Skin of body (tissue), 2 donors: ENCODE results near the gene MYL3. TPM values are rescaled to one million over a fixed set of nuclear protein-coding genes. Genes with fewer than 3 reads are reported as not detected.
A peak's percentile ranks its signal among the peaks of the same experiment; 100 is the strongest.

ENCODE experiments used
- DNase-seq: peaks from one replicate; lab custom pipeline; 2025; lab: John Stamatoyannopoulos, UW
- total RNA-seq: library from RNA; depleted of rRNA; stranded (reverse); fragments of >200 nt; gene quantifications from one replicate; pipeline ENCODE4 v1.2.3, GENCODE V29; 2014

The MYL3 gene
- total RNA-seq, 1 donor from 2014 or later: 23.7 TPM

DNA sequence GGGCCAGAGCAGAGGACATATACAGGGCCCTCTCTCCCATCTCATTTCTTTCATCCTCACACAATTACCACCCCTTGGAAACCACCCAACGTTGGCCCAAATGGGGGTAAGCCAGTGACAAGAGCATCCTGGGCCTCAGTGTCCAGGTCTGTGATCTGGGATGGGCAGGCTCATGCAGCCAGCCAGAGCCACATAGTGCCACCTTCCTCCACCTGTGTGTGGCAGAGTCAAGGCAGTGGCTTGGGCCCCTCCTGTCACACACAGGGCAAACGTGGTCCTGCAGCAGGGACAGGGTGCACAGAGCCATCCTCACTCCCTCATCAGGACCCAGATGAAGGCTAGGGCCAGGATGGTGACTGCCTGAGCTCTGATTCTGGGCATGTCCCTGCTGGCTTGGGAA lies 2.3 kb upstream of the MYL3 start:
- DNase-seq: no peak

DNA sequence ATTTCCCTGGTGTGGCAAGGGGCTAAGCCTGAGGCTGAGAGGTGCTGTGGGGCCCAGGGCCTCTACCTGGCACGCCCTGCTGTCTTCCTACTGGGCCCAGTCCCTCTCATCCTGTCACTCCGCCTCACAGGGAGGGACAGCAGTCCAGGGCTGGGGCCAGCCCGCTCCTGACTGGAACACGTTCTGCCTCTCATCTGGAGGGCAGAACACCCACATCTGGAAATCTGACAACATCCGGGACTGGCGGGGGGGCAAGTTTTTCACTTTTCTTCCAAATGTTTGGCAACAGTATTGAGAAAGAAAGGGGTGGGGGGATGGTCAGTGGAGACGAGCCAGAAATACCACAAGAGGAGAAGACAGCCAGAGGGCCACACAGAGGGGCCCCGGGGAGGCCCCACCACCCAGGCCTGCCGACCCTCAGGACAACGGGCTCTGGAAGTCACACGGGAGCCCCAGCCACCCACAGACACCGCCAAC lies 1.8 kb upstream of the MYL3 start:
- DNase-seq: peak; percentile 52

DNA sequence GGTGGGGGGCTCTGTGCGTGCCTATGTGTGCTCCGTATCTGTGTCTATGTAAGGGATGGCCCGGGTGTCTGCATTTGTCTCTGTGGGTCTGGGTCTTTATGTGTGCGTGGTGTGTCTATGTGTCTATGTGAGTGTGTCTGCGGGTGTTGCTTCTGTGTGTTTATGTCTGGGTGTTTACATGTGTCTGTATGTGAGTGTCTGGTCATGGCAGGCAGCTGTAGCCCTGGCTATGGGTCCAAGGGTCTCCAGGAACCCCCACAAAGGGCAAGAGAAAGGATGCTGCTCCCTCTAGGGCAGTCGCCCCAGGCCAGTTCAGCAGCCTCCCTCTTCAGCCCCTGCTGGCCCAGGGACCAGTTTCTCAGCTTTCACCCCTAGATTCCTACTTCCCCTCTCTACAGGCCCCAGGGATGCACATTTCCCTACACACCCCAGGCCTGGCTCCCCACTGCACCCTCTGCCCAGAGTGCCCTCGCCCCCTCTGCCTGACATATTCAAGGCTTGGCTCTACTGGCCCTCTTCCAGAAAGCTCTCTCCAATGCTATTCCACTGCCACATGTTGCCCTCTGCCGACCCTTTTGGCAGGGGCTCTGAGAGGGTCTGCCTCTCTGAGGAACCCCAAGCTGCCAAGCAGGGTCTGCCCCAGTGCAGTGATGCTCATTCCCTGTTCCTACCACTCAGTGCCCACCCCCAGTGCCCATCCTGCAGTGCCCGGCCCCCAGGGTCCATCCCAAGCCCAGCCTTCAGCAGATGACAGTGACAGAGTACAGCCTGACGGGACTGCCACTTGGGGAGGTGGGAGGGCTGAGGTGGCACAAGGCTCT lies 1.0 kb upstream of the MYL3 start:
- no peak for DNase-seq

DNA sequence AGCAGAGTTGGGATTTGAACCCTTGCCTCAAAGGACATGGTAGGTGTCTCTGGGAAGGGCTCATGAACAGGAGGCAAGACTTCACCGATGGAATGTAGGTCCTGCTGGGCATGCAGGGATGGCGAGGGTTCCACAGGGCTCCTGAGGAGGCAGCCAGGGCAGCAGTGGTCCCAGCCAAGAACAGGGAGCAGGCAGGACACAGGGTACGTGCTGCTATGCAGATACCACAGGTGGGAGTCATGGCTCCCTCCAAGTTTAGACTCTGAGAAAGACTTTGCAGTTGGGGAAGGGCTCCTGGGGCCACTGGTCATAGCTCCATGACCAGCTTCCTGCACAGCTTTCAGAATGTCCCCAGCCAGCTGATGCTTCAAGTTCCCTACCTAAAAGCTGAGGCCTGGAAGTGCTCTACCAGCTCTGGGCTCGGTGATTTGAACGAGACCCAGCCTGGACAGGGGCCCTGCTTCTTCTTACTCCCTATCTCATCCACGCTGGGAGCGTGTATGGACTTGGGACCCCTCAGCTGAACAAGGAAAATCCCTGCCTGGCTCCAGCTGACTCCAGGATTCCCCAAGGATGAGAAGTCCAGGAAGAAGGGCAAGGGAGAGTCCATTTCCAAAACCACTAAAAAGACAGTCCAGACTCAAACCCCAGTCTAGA lies 747 bp downstream of the MYL3 start:
- DNase-seq: no peak

DNA sequence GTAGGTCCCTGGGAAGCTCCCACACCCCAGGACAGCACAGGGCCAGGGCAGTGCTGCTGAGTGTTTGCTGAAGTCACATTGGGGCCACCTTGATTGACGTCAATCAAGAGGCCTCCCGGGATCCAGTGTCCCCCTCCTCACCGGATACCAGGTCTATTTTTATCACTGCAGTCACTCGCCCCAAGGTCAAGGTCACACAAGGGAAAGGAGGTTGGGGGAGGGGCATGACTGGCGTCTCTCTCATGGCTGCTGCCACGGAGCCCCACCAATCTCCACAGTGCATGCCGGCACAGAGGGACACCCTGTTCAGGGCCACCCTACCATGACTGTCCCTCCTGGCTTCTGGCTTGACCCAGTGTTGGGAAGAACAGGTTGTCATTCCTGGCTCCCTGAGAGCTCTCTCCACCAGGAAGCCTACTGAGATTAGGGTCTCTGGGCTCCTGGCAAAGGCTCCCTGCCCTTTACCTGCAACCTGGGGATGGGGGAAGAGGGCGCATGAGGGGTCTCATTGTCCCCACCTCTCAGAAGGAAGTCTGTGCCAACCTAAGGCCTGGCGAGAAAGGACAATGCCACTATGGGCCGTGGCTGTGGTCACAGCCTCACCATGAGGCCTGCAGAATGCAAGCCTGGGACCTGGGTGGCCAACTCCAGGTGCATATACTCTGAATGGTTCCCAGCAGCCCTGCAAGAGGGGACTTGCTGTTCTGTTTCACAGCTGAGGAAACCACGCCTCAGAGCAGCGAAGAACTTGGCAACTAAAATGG lies 1.5 kb downstream of the MYL3 start:
- no peak for DNase-seq

DNA sequence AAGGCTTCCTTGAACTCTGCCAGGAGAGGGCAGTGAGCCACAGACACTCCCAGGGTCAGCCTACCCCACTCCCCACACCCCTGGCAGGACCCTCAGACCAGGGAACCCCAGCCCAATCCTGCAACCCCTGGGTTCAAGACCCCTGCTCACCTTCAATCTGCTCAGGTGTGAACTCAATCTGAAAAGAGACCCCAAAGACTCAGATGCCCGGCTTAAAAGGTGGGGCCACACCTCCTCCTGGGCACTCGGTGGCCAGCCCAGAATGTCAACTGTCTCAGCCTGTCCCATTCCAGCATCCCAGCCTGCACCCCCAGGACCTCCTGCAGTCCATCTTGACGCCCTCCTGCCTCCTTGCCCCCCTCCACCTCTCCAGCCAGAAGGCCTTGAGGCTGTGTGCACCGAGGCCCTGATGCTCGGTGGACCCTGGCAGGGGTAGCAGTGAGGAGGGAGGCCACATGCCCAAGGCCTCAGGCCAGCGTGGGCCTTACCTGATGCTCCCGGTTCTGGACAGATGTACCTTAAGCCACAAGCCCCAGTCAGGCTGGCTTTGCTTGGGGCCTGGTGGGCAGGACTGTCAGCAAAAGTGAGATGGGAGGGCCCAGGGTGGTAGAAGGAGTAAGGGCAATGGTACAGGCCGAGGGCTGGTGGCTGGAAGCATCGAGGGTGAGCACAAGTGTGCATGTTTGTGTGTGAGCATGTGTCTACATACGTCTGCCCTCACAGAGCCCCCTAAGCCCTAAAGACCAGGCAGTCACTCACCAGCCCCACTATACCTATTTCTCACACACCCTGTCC lies 2.2 kb downstream of the MYL3 start:
- DNase-seq: no peak

DNA sequence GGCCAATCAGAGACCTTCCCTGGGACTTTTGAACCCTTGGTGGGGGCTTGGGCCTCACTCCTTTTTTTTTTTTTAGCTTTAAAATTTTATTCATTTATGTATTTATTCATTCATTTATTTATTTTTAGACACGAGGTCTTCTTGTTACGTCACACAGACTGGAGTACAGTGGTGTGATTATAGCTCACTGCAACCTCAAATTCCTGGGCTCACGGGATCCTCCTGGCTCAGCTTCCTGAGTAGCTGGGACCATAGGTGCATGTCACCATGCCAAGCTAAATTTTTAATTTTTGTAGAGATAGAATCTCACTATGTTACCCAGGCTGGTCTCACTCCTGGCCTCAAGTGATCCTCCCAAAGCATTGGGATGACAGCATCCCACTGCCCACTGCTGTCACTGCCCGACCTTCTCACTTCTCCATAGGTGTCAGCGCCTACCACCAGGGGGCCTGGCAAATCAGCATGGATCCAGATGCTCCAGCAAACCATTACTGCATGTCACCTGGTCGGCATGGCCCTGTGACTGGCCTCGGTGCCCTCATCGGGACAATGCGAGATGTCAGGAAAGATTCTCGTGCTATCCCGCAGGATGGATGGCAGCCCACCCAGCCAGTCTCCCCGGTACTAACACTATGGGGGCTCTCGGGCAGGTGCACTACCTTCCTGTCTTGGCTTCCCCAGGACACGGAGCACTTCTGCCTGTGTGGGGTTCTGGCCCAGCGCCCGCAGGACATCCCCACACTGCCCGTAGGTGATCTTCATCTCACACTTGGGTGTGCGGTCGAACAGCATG lies 3.0 kb downstream of the MYL3 start:
- DNase-seq: no peak

DNA sequence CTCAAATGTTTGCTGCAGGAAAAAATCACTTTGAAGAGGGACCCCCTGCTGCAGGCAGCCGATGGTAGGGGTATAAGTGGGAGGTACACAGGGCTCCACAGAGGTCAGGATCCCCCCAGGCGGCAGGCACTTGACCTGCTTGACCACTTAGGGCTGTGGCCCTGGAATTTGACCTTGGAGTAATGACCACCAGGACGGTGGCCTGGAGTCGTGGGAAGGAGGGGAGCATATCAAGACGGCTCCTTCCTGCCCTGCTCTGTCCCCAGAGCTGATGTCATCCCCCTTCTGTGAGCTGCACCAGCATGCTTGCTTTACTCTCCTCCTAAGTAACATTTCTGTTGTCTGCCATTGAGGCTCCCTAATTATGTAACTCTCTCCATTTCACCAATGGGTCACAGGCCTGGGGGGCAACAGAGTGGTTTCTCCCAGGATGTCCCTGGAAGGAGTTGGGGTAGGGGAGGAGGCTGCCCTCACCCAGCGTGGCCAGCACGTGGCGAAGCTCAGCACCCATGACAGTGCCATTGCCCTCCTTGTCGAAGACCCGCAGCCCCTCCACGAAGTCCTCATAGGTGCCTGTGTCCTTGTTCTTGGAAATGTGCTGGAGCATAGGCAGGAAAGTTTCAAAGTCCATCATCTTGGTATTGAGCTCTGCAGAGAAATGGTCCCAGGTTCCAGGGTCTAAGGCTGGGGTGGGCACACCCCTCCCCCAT lies 4.1 kb downstream of the MYL3 start:
- no peak for DNase-seq

DNA sequence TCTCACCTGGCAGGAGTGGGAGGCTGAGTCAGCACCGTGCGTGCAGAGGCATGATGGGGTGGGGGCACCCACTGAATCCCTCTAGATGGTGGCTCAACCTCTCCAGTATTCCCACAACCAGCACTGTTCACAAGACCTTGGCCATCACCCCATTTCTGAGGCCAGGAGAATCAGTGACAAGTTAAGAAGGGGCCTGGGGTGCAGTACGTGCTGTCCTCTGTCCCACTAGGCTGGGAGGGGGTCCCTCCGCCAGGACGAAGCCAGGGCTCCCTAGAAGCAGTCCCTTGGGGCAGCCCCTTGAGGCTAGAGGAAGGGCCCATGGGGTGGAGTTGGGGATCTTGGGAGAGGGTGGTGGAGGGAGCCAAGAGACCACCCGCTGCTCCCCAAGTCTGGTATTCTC lies 4.8 kb downstream of the MYL3 start:
- no peak for DNase-seq

DNA sequence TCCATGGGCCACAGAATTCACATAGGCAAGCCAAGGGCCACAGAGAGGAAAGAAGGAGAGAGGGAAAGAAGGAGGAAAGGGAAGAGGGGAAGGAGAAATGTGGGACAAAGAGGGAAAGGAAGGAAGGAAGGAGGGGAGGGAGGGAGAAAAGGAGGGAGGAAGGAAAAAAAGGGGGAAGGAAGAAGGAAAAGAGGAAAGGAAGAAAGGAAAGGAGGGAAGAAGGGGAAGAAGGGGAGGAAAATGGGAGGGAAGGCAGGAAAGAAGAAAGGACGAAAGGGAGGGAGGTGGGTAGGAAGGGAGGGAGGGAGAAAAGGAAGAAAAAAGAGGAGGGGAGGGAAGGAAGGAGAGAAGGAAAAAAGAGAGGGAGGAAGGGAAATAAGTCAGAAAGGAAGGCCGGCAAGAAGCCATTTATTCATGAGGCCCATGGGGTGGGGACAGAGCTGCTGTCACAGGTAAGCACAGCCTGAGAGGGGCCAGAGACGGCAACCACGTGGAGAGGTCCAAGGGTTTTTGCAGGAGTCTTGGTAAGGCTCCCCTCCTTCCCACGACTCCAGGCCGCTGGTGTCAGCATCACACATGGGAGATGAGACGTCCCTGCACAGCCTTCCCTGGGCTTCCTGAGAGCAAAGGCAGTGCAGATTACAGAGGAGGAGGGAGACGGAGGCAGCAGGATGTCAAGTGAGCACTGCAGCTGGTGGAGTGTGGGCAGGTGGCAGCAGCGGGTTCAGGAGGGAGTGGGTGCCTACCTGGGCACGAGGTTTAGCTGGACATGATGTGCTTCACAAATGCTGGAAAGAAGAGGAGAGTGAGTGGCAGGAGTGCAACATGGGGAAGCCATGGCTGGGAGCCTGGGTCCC lies 5.5 kb downstream of the MYL3 start:
- DNase-seq: no peak

DNA sequence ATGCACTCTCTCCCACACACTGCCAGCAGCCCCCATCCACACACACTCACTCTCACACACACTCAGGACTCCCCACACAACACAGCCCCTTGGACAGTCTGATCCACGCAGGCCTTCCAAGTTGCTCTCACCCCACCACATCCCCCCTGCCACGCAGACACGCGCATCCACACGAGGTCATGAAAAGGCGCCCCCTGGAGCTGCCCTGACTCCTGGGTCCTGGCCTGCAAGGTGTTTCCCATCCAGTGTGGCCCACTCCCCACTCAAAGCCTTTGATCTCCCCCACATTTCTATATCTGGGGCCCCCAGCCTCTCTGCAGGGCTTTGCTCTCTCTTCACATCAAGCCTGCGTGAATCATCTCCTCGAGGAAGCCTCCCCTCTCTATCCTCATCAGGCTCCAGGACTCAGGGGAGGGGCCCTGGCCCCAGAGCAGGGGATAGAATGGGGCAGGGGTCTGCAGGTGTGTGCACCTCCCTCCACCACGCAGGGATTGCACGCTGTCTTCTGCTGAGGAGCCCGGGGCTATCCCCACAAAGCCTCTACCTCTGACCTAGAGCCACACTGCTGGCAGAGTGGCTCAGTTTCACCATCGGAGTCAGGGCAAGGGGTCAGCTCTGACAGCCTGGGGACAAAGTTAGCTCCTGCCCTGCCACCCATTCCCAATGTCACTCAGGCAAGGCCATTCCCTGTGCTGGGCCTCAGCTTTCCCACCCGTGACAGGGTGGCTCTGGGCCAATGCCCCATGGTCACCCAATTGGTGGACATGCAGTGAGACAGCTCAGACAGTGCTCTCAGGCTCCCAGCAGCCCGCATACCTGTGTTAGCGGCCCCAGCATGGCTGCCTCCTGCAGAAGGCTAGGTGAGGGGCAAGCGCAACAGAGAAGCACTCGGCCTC lies 6.4 kb downstream of the MYL3 start:
- DNase-seq: no peak

DNA sequence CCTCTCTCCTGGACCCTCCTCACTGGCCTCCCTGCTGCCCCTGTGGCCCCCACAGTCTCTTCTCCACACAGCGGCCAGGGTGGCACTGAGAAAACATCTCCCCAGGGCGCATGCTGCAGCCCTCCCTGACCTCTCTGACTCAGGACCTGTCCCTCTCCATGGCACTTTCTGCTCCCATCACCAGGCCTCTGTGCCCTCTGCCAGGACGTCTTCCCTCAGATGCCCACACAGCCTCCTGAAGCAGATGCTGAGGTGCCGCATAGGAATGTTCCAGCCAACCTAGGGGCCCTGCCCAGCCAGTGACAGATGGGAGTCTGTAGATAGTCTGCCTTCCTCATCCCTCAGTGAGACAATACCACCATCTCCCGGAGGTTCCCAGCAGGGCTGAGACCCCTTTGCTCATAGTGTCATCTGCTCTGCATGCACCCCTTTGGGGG lies 8.7 kb downstream of the MYL3 start:
- no peak for DNase-seq

DNA sequence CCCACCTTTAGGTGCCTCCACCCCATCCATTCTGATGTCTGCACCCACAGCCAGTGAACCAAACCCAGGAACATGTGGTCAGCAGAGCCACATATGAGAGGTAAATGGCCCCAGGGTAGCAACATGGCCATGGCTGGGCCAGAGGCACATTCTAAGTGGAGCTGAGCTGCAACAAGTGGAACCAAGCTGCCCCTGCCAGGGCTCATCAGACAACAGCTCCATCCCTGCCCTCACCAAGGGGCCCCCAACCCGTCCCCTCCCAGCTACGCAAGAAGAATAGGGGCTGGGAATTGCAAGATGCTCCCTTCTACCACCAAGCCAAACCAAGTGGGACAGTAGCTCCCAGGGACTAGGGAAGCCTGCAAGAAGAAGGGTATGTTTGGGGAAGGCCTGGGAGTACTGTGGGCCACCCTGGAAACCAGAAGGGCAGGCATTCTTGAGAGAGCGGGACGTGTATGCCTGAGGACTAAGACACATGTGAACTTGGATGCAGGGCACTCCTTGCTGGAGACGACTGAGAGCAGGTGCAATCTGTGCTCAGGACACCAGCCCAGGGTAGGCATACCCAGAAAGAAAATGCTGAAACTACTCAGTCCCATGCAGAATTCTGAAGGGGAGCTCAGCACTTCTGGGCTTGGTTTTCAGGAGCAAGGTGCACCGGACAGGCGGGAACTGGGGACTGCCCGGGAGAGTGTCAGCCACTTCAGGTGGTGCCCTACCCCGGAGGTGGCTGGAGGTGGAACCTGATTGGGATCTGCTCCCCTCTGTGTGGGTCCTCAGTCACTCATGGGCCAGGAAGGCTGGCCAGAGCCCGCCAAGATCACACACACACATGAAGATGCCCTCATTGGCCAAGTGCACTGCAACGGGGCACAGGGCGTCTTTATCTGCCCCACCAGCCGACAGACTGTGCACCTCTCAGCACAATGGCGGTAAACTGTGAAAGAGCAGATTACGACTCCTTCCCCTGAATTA lies 9.5 kb downstream of the MYL3 start:
- DNase-seq: no peak

DNA sequence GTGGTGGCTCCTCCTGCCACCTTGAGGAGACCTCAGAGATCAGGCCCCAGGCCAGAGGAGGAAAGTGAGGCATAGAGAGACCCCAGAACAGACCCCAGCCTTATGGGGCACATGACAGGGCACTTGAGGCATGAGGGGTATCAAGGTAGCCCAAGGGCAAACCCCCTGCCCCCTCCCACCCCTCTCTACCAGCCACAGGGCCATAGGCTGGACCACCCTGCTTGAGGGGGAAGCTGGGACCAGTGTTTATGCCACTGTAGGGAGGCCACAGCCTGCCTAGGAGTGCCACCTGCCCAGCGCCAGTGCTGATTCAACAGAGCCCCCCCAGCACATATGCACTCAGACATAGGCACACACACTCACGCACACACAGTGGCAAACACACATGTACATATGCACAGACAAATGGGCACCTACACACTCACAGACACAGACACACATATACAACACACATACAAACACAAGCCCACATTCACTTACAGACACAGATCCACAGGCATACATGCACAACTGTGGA lies 10.3 kb downstream of the MYL3 start:
- no peak for DNase-seq

DNA sequence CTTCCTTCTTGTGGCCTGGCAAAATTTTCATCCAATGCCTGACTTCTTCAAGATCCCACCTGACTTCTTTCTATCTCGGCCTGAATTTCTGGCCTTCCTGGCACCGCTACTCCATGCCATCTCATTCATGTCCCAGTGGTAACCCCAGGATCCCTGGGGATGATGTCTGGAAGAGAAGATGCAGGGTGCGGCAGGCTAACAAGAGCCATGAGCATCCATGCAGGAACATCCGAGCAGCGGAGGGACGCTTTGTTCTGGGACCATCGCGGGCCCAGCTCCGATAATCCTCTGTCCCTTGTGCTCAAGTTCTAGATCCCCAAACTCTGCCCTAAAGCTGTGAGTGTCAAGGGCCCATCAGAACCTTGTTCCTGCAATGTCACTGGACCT lies 10.9 kb downstream of the MYL3 start:
- DNase-seq: no peak
